Esophagus squamous epithelium (tissue), 4 donors: ENCODE measurements around the gene SPARC.

Source experiments
- CTCF ChIP-seq, 6 experiments: fragments of 450-650 bp in 4 of 6; fragments of 200-600 bp in 2 of 6; sonication (generic) in 2 of 6; IDR thresholded peaks; one replicate each; pipeline ENCODE4 v1.5.1; 2016 to 2019; ENCODE audit warnings: antibody characterized with exemption in 6 of 6, mild to moderate bottlenecking in 4 of 6, moderate library complexity in 4 of 6
- POLR2A ChIP-seq, 4 donors: fragments of 450-650 bp; IDR thresholded peaks; one replicate each; pipeline ENCODE4 v1.6.1; 2017; ENCODE audit warnings: antibody characterized with exemption in 4 of 4, mild to moderate bottlenecking in 4 of 4, moderate library complexity in 3 of 4

DNA sequence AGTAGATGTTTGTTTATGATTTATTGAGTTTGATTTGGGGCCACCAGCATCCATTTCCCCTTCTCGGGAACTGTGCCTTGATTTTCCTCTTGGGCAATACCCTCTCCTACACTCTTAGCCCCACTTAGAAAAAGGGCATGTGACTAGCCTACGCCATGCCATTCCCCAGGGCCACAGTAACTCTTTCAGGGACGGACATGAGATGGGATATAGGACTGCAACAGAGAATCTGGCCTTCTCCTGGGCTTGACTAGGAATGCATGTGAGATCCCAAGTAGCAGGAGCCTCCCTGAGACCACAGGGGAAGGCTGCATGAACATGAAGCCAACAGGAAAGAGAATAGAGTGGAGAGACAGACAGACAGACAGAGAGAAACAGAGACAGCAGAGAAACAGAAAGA, 30.7 kb upstream of the SPARC start:
- no peak for TF ChIP-seq CTCF (IDR thresholded peaks at IDR 0.05)
- no peak for TF ChIP-seq POLR2A (IDR thresholded peaks at IDR 0.05)
